Amniotic stem cell (primary cell): ENCODE measurements around the gene ATP4B.
A peak's percentile ranks its signal among the peaks of the same experiment; 100 is the strongest.
"Not testable (repeated sequence)": the region's sequence is repeated elsewhere in the genome, so short reads cannot be mapped to it uniquely, and the experiment has no call there.

Source experiments
- DNase-seq: peaks from one replicate; lab custom pipeline; 2025; lab: John Stamatoyannopoulos, UW

ATP4B gene

GRCh38 chr13:113625965-113626721 is 31.9 kb downstream of the ATP4B start:
- DNase-seq: peak; percentile 30

GRCh38 chr13:113624640-113625304 is 33.2 kb downstream of the ATP4B start:
- not testable (repeated sequence) for DNase-seq

- no peak for DNase-seq
These were observed 33.8 kb downstream of the ATP4B start for GRCh38 chr13:113624235-113624587.

GRCh38 chr13:113623491-113624234 is 34.3 kb downstream of the ATP4B start:
- DNase-seq: no peak

- DNase-seq: no peak
These were observed 35.1 kb downstream of the ATP4B start for GRCh38 chr13:113622791-113623490.

- DNase-seq: not testable (repeated sequence)
These were observed 35.9 kb downstream of the ATP4B start for GRCh38 chr13:113621986-113622550.

- not testable (repeated sequence) for DNase-seq
These were observed 36.5 kb downstream of the ATP4B start for GRCh38 chr13:113621498-113621897.

GRCh38 chr13:113621046-113621445 is 37.0 kb downstream of the ATP4B start:
- DNase-seq: no peak

GRCh38 chr13:113620036-113620796 is 37.8 kb downstream of the ATP4B start:
- no peak for DNase-seq

- no peak for DNase-seq
These were observed 39.5 kb downstream of the ATP4B start for GRCh38 chr13:113618455-113618854.

- no peak for DNase-seq
These were observed 40.0 kb downstream of the ATP4B start for GRCh38 chr13:113617961-113618360.

GRCh38 chr13:113616991-113617749 is 40.8 kb downstream of the ATP4B start:
- DNase-seq: no peak

- DNase-seq: no peak
These were observed 41.6 kb downstream of the ATP4B start for GRCh38 chr13:113616281-113616906.

- DNase-seq: no peak
These were observed 44.1 kb downstream of the ATP4B start for GRCh38 chr13:113613789-113614379.

- DNase-seq: no peak
These were observed 45.4 kb downstream of the ATP4B start for GRCh38 chr13:113612607-113613006.

GRCh38 chr13:113611996-113612395 is 46.0 kb downstream of the ATP4B start:
- no peak for DNase-seq

GRCh38 chr13:113610266-113610665 is 47.7 kb downstream of the ATP4B start:
- DNase-seq: no peak

GRCh38 chr13:113609616-113610015 is 48.4 kb downstream of the ATP4B start:
- DNase-seq: no peak

GRCh38 chr13:113608967-113609533 is 48.9 kb downstream of the ATP4B start:
- no peak for DNase-seq
